HEK293T (cell line): ENCODE results near the gene JAG1.

ENCODE experiments used
- ARNT ChIP-seq: fragments of 450-650 bp; IDR thresholded peaks from 2 replicates; pipeline ENCODE4 v1.6.1; 2017; ENCODE audit warnings: mild to moderate bottlenecking
- FOXA1 ChIP-seq: fragments of 450-650 bp; IDR thresholded peaks from 2 replicates; pipeline ENCODE4 v1.6.1; 2016; ENCODE audit warnings: mild to moderate bottlenecking
- FOXK2 ChIP-seq: fragments of 450-650 bp; IDR thresholded peaks from 2 replicates; pipeline ENCODE4 v1.6.1; 2016; ENCODE audit warnings: mild to moderate bottlenecking
- FOXM1 ChIP-seq: fragments of 450-650 bp; IDR thresholded peaks from 2 replicates; pipeline ENCODE4 v1.6.1; 2017; ENCODE audit warnings: mild to moderate bottlenecking, borderline replicate concordance
- L3MBTL2 ChIP-seq: fragments of 450-650 bp; conservative IDR thresholded peaks from 2 replicates; pipeline ENCODE4 v1.6.1; 2016; ENCODE audit warnings: mild to moderate bottlenecking
- SUZ12 ChIP-seq: fragments of 450-650 bp; IDR thresholded peaks from 2 replicates; pipeline ENCODE4 v1.6.1; 2016; ENCODE audit warnings: mild to moderate bottlenecking
- TF ChIP-seq, protein P1 (sequence below): fragments of 450-650 bp; IDR thresholded peaks from 2 replicates; pipeline ENCODE4 v1.6.1; 2016

DNA sequence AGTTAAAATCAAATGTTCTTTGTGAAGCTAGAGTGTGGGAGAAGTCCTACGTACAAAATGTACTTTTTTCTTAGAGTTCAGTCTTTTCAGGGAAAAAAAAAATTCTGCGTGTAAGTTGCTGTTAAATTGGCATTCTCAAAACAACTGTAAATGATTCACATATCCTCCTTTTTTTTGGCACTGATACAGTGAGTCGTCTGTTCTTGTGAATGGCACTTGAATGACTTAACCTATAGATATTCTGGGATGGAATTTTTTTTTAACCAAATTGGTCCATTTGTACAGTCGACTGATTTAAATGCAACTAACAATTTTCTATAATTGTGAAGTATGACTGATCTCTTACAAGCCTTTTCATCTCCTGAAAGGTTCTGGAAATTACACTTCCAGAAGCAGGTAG, 5.5 kb upstream of the JAG1 start:
- TF ChIP-seq, protein P1, sequence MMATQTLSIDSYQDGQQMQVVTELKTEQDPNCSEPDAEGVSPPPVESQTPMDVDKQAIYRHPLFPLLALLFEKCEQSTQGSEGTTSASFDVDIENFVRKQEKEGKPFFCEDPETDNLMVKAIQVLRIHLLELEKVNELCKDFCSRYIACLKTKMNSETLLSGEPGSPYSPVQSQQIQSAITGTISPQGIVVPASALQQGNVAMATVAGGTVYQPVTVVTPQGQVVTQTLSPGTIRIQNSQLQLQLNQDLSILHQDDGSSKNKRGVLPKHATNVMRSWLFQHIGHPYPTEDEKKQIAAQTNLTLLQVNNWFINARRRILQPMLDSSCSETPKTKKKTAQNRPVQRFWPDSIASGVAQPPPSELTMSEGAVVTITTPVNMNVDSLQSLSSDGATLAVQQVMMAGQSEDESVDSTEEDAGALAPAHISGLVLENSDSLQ, result no peak
- TF ChIP-seq ARNT (no peak), L3MBTL2 (no peak), SUZ12 (no peak), FOXK2 (no peak), FOXA1 (no peak), FOXM1 (no peak)
